ENCODE data around the gene DIP2C.

Gene DIP2C

DNA sequence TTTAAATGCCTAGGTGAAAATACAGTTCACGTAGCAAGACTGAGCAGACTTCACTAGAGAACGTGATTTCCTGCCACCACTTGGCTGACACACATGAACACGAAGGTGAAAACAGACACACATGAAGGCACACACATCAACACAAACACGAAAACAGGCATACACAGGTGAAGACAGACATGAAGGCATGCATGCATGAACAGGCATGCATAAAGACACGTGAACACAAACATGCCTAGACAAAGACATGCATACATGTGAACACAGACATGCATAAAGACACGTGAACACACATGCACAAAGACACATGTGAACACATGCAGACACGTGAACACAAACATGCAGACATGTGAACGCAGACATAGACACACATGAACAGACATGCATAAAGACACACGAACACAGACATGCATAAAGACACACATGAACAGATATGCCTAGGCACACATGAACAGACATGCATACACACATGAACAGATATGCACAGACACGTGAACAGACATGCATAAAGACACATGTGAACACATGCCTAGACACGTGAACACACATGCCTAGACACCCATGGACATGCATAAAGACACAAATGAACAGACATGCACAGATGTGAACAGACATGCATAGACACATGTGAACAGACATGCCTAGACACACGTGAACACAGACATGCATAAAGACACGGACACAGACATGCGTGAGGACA, 311.1 kb downstream of the DIP2C start:
- no peak for DNase-seq (ENCODE audit: low spot score)
- TF ChIP-seq CTCF (IDR thresholded peaks at IDR 0.05; ENCODE audit: borderline replicate concordance, control extremely low read depth, extremely low read depth, insufficient read depth, missing control alignments) = no peak
- in situ Hi-C loops (cut with MboI; ENCODE audit: low sequenced_read_pairs, unreplicated experiment) = no loop called here

DNA sequence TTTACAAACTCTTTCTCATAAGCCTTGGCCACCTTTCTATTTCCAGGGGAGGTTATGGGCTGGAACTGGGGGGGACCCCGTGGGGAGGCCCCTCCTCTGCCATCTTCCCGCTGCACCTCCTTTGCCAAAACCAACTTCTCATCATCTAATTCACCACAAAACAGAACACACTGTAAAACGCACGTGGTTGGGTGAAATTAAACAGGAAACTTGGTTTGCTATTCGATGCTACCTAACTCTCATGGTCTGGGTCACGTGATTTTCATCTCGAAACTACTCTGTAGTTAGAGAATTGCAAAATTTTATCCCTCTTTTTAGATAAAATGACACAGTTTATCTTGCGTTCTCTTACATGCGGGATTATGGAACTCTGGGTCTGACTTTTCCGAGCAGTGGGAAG, 312.2 kb downstream of the DIP2C start:
- no peak for TF ChIP-seq CTCF (IDR thresholded peaks at IDR 0.05; ENCODE audit: borderline replicate concordance, control extremely low read depth, extremely low read depth, insufficient read depth, missing control alignments)
- no peak for DNase-seq (ENCODE audit: low spot score)
- in situ Hi-C loops (cut with MboI; ENCODE audit: low sequenced_read_pairs, unreplicated experiment) = no loop called here

- no peak for TF ChIP-seq CTCF (IDR thresholded peaks at IDR 0.05; ENCODE audit: borderline replicate concordance, control extremely low read depth, extremely low read depth, insufficient read depth, missing control alignments)
- in situ Hi-C loops (cut with MboI; ENCODE audit: low sequenced_read_pairs, unreplicated experiment) = no loop called here
- no peak for DNase-seq (ENCODE audit: low spot score)
These were observed 313.5 kb downstream of the DIP2C start for GRCh38 chr10:375815-376505.

DNA sequence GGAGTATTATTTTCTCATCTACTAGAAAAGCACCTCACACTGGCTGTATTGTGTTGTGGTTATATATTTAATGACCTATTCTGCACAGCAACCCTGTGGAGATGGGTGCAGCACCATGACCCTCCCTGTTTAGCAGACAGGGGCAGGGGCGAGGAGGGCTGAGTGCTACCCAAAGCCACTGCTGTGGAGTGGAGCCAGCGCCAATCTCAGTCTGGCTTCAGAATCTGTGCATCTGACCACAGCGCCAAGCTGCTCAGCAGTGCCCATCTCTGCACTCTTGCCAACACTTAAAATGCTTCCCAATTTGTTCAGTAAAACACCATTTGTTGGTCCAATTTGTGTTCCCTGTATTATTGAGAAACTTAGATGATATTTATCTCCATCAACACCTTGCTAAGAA, 315.1 kb downstream of the DIP2C start:
- DNase-seq (ENCODE audit: low spot score) = no peak
- no peak for TF ChIP-seq CTCF (IDR thresholded peaks at IDR 0.05; ENCODE audit: borderline replicate concordance, control extremely low read depth, extremely low read depth, insufficient read depth, missing control alignments)
- in situ Hi-C loops (cut with MboI; ENCODE audit: low sequenced_read_pairs, unreplicated experiment) = no loop called here

GRCh38 chr10:373526-374309, 315.8 kb downstream of the DIP2C start:
- in situ Hi-C loops (cut with MboI; ENCODE audit: low sequenced_read_pairs, unreplicated experiment) = no loop called here
- TF ChIP-seq CTCF (IDR thresholded peaks at IDR 0.05; ENCODE audit: borderline replicate concordance, control extremely low read depth, extremely low read depth, insufficient read depth, missing control alignments) = no peak
- DNase-seq (ENCODE audit: low spot score) = no peak

GRCh38 chr10:373015-373414, 316.5 kb downstream of the DIP2C start:
- in situ Hi-C loops (cut with MboI; ENCODE audit: low sequenced_read_pairs, unreplicated experiment) = no loop called here
- no peak for TF ChIP-seq CTCF (IDR thresholded peaks at IDR 0.05; ENCODE audit: borderline replicate concordance, control extremely low read depth, extremely low read depth, insufficient read depth, missing control alignments)
- no peak for DNase-seq (ENCODE audit: low spot score)

All from GM13976 (cell line).